ENCODE data around the gene TRPM2.

Gene TRPM2

GRCh38 chr21:44328242-44328895 is 25.1 kb upstream of the TRPM2 start:
- DNase-seq (ENCODE audit: insufficient read length, low spot score) (no peak), FAIRE-seq (no peak)
- TF ChIP-seq SPI1 (IDR thresholded peaks at IDR 0.05; ENCODE audit: low read depth, low read length) (no peak), POLR2AphosphoS5 (IDR thresholded peaks at IDR 0.05; ENCODE audit: low read depth, low read length) (peak; percentile 25; the same call in 1 of the 2 replicates), POU2F2 (IDR thresholded peaks at IDR 0.05; ENCODE audit: low read depth, low read length) (no peak), PAX5 (IDR thresholded peaks at IDR 0.05; ENCODE audit: insufficient read depth, low read length, severe bottlenecking) (no peak), POLR2A (IDR thresholded peaks at IDR 0.05; ENCODE audit: low read depth, low read length) (no peak), TAF1 (IDR thresholded peaks at IDR 0.05; ENCODE audit: low read depth, low read length) (no peak)

GRCh38 chr21:44329086-44329889 is 24.1 kb upstream of the TRPM2 start:
- FAIRE-seq: no peak
- no peak for DNase-seq (ENCODE audit: insufficient read length, low spot score)
- TF ChIP-seq POU2F2 (IDR thresholded peaks at IDR 0.05; ENCODE audit: low read depth, low read length) (no peak; the same call in 1 of the 2 replicates), POLR2A (IDR thresholded peaks at IDR 0.05; ENCODE audit: low read depth, low read length) (peak; percentile 67), POLR2AphosphoS5 (IDR thresholded peaks at IDR 0.05; ENCODE audit: low read depth, low read length) (peak; percentile 40; the same call in 1 of the 2 replicates)

GRCh38 chr21:44329971-44330681 is 23.3 kb upstream of the TRPM2 start:
- DNase-seq (ENCODE audit: insufficient read length, low spot score) (no peak), FAIRE-seq (no peak)
- TF ChIP-seq POU2F2 (IDR thresholded peaks at IDR 0.05; ENCODE audit: low read depth, low read length) (no peak), POLR2A (IDR thresholded peaks at IDR 0.05; ENCODE audit: low read depth, low read length) (peak; percentile 16; the same call in 1 of the 2 replicates), POLR2AphosphoS5 (IDR thresholded peaks at IDR 0.05; ENCODE audit: low read depth, low read length) (peak; percentile 14; the same call in 1 of the 2 replicates)

GRCh38 chr21:44330698-44331097 is 22.7 kb upstream of the TRPM2 start:
- no peak for TF ChIP-seq POU2F2 (IDR thresholded peaks at IDR 0.05; ENCODE audit: low read depth, low read length)
- FAIRE-seq: no peak
- DNase-seq (ENCODE audit: insufficient read length, low spot score): no peak

GRCh38 chr21:44331209-44331608 is 22.2 kb upstream of the TRPM2 start:
- FAIRE-seq: no peak
- DNase-seq (ENCODE audit: insufficient read length, low spot score): no peak
- TF ChIP-seq PAX5 (IDR thresholded peaks at IDR 0.05; ENCODE audit: insufficient read depth, low read length, severe bottlenecking): no peak
- no peak; the same call in 1 of the 2 replicates for TF ChIP-seq POLR2A (IDR thresholded peaks at IDR 0.05; ENCODE audit: low read depth, low read length)
- no peak for TF ChIP-seq TAF1 (IDR thresholded peaks at IDR 0.05; ENCODE audit: low read depth, low read length)
- no peak for TF ChIP-seq POU2F2 (IDR thresholded peaks at IDR 0.05; ENCODE audit: low read depth, low read length)
- no peak for TF ChIP-seq SPI1 (IDR thresholded peaks at IDR 0.05; ENCODE audit: low read depth, low read length)
- TF ChIP-seq POLR2AphosphoS5 (IDR thresholded peaks at IDR 0.05; ENCODE audit: low read depth, low read length): peak; percentile 28; the same call in 1 of the 2 replicates

- TF ChIP-seq POLR2AphosphoS5 (IDR thresholded peaks at IDR 0.05; ENCODE audit: low read depth, low read length): peak; percentile 48
- TF ChIP-seq POU2F2 (IDR thresholded peaks at IDR 0.05; ENCODE audit: low read depth, low read length): no peak
- FAIRE-seq (no peak), DNase-seq (ENCODE audit: insufficient read length, low spot score) (no peak)
Measured at GRCh38 chr21:44331650-44332307, 21.6 kb upstream of the TRPM2 start.

GRCh38 chr21:44332383-44332782 is 21.0 kb upstream of the TRPM2 start:
- TF ChIP-seq SPI1 (IDR thresholded peaks at IDR 0.05; ENCODE audit: low read depth, low read length) (no peak), POLR2A (IDR thresholded peaks at IDR 0.05; ENCODE audit: low read depth, low read length) (no peak), POU2F2 (IDR thresholded peaks at IDR 0.05; ENCODE audit: low read depth, low read length) (no peak), PAX5 (IDR thresholded peaks at IDR 0.05; ENCODE audit: insufficient read depth, low read length, severe bottlenecking) (no peak), POLR2AphosphoS5 (IDR thresholded peaks at IDR 0.05; ENCODE audit: low read depth, low read length) (no peak), TAF1 (IDR thresholded peaks at IDR 0.05; ENCODE audit: low read depth, low read length) (no peak)
- no peak for FAIRE-seq

GRCh38 chr21:44332965-44333364 is 20.5 kb upstream of the TRPM2 start:
- TF ChIP-seq POU2F2 (IDR thresholded peaks at IDR 0.05; ENCODE audit: low read depth, low read length) (no peak), POLR2AphosphoS5 (IDR thresholded peaks at IDR 0.05; ENCODE audit: low read depth, low read length) (peak; percentile 13; the same call in 1 of the 2 replicates)
- FAIRE-seq (no peak), DNase-seq (ENCODE audit: insufficient read length, low spot score) (no peak)

More at GRCh38 chr21:44332383-44332782, 21.0 kb upstream of the TRPM2 start:
- DNase-seq (ENCODE audit: insufficient read length, low spot score): no peak

- FAIRE-seq (no peak), DNase-seq (ENCODE audit: insufficient read length, low spot score) (no peak)
- TF ChIP-seq POLR2A (IDR thresholded peaks at IDR 0.05; ENCODE audit: low read depth, low read length) (no peak; the same call in 1 of the 2 replicates), PAX5 (IDR thresholded peaks at IDR 0.05; ENCODE audit: insufficient read depth, low read length, severe bottlenecking) (no peak), POLR2AphosphoS5 (IDR thresholded peaks at IDR 0.05; ENCODE audit: low read depth, low read length) (no peak), TAF1 (IDR thresholded peaks at IDR 0.05; ENCODE audit: low read depth, low read length) (no peak), SPI1 (IDR thresholded peaks at IDR 0.05; ENCODE audit: low read depth, low read length) (no peak), POU2F2 (IDR thresholded peaks at IDR 0.05; ENCODE audit: low read depth, low read length) (no peak)
Measured at GRCh38 chr21:44333509-44334328, 19.7 kb upstream of the TRPM2 start.
